ENCODE data around the gene AHDC1.
A peak's percentile ranks its signal among the peaks of the same experiment; 100 is the strongest.

Gene AHDC1

GRCh38 chr1:27614043-27614624, 10.2 kb upstream of the AHDC1 start:
- DNase-seq (ENCODE audit: low read depth in 2 of 2): no peak

GRCh38 chr1:27612718-27613117, 8.8 kb upstream of the AHDC1 start:
- no peak for DNase-seq (ENCODE audit: low read depth in 2 of 2)

- no peak for DNase-seq (ENCODE audit: low read depth in 2 of 2)
These were observed 7.5 kb upstream of the AHDC1 start for GRCh38 chr1:27611450-27611849.

- DNase-seq (ENCODE audit: low read depth in 2 of 2): no peak
These were observed 5.8 kb upstream of the AHDC1 start for GRCh38 chr1:27609618-27610240.

- DNase-seq (ENCODE audit: low read depth in 2 of 2): no peak
These were observed 5.2 kb upstream of the AHDC1 start for GRCh38 chr1:27609210-27609555.

GRCh38 chr1:27607239-27607804, 3.4 kb upstream of the AHDC1 start:
- no peak for DNase-seq (ENCODE audit: low read depth in 2 of 2)

- DNase-seq (ENCODE audit: low read depth in 2 of 2): no peak
These were observed 2.8 kb upstream of the AHDC1 start for GRCh38 chr1:27606708-27607238.

- peak; percentile 33 to 42 for DNase-seq (ENCODE audit: low read depth in 2 of 2)
These were observed 2.1 kb upstream of the AHDC1 start for GRCh38 chr1:27605796-27606707.

- DNase-seq (ENCODE audit: low read depth in 2 of 2): no peak
These were observed 1.4 kb upstream of the AHDC1 start for GRCh38 chr1:27605300-27605766.

- no peak for DNase-seq (ENCODE audit: low read depth in 2 of 2)
These were observed 795 bp upstream of the AHDC1 start for GRCh38 chr1:27604579-27605299.

- no peak for DNase-seq (ENCODE audit: low read depth in 2 of 2)
These were observed 649 bp downstream of the AHDC1 start for GRCh38 chr1:27603309-27603680.

GRCh38 chr1:27602462-27603308, 1.3 kb downstream of the AHDC1 start:
- DNase-seq (ENCODE audit: low read depth in 2 of 2): no peak

- no peak for DNase-seq (ENCODE audit: low read depth in 2 of 2)
These were observed 2.0 kb downstream of the AHDC1 start for GRCh38 chr1:27601771-27602461.

GRCh38 chr1:27601321-27601770, 2.6 kb downstream of the AHDC1 start:
- no peak for DNase-seq (ENCODE audit: low read depth in 2 of 2)

GRCh38 chr1:27600498-27601175, 3.3 kb downstream of the AHDC1 start:
- no peak for DNase-seq (ENCODE audit: low read depth in 2 of 2)

- DNase-seq (ENCODE audit: low read depth in 2 of 2): no peak
These were observed 4.1 kb downstream of the AHDC1 start for GRCh38 chr1:27599605-27600497.

- peak in 1 of 2 donors; percentile 19 for DNase-seq (ENCODE audit: low read depth in 2 of 2)
These were observed 4.9 kb downstream of the AHDC1 start for GRCh38 chr1:27598902-27599528.

GRCh38 chr1:27598295-27598687, 5.7 kb downstream of the AHDC1 start:
- DNase-seq (ENCODE audit: low read depth in 2 of 2): no peak
